Heart left ventricle (tissue), 13 donors: ENCODE results near the gene HIVEP1.

Experiments
- CTCF ChIP-seq, 12 donors: fragments of 200-600 bp; sonication (generic) in 4 of 12; IDR thresholded peaks; one replicate each; pipeline versions ENCODE4 v1.5.0 to v1.8.0; 2018 to 2022; ENCODE audit warnings: antibody characterized with exemption in 12 of 12, mild to moderate bottlenecking in 5 of 12
- POLR2A ChIP-seq, 2 donors: fragments of 450-650 bp; IDR thresholded peaks; one replicate each; pipeline ENCODE4 v1.6.1; 2017; ENCODE audit warnings: antibody characterized with exemption in 2 of 2, mild to moderate bottlenecking in 2 of 2, moderate library complexity in 2 of 2
- donor health status: ischemic (EF 13 %, LVEDD 7.1; RV severe dilation, severe dysfunction).
- donor health status: DM: no; HTN: yes; CAD: no.
- donor health status: DM: no; HTN: no; CAD: no.
- donor health status: ischemic (EF 25% LVEDD 6.9; RV normal size, moderate dysfunction).
- donor health status: ischemic (EF 25% LVEDD 5.7; RV mildly dilated, moderate dysfunction).
- donor health status: ischemic (EF 35%, LVEDD 5.7; RV mildly dilated, moderate dysfunction).
- donor health status: nonischemic (EF 11% LVEDD 7.7; RV severe dilation, severe dysfunction).
- donor health status: DM: yes; HTN: yes; CAD: no.
- donor health status: PGD.
- donor health status: ischemic (EF 29% LVEDD 5.4; RV normal size, mild dysfunction).
- donor health status: nonischemic (EF 23%, LVEDD 6.1; RV moderate dilation, normal function).

- TF ChIP-seq POLR2A (IDR thresholded peaks at IDR 0.05), result no peak
- TF ChIP-seq CTCF (IDR thresholded peaks at IDR 0.05), result peak in 3 of 12 donors; percentile 9 to 20 (median 14)
Measured at GRCh38 chr6:12034837-12035236, 22.7 kb downstream of the HIVEP1 start.
